KMS-11 (cell line): ENCODE results near the gene AGBL5.

Experiments used
- H2AFZ ChIP-seq: fragments of 200-600 bp; sonication (generic); 2 replicates; pipeline ENCODE4 v1.6.1; 2016; ENCODE audit warnings: antibody characterized with exemption, mixed run types, low read depth
- H3K27ac ChIP-seq: fragments of 200-600 bp; sonication (generic); 2 replicates; pipeline ENCODE4 v1.6.1; 2016; ENCODE audit warnings: mild to moderate bottlenecking, mixed run types
- H3K27me3 ChIP-seq: fragments of 200-600 bp; sonication (generic); 2 replicates; pipeline ENCODE4 v1.6.1; 2017; ENCODE audit warnings: mild to moderate bottlenecking, low read depth, mixed run types, moderate library complexity; ENCODE audit not compliant: insufficient read depth
- H3K36me3 ChIP-seq: fragments of 200-600 bp; sonication (generic); 2 replicates; pipeline ENCODE4 v1.6.1; 2017; ENCODE audit warnings: mild to moderate bottlenecking, mixed run types; ENCODE audit not compliant: insufficient read depth
- H3K4me1 ChIP-seq: fragments of 200-600 bp; sonication (generic); 2 replicates; pipeline ENCODE4 v1.6.1; 2016; ENCODE audit warnings: mild to moderate bottlenecking, low read depth, mixed run types; ENCODE audit not compliant: poor library complexity, severe bottlenecking
- H3K4me2 ChIP-seq: fragments of 200-600 bp; sonication (generic); 2 replicates; pipeline ENCODE4 v1.7.0; 2016; ENCODE audit warnings: mild to moderate bottlenecking, mixed run types
- H3K4me3 ChIP-seq: fragments of 200-600 bp; sonication (generic); IDR thresholded peaks from 2 replicates; pipeline ENCODE4 v1.6.1; 2017; ENCODE audit warnings: low read depth, low read length, mixed read lengths; ENCODE audit not compliant: insufficient read depth
- H3K79me2 ChIP-seq: fragments of 200-600 bp; sonication (generic); 2 replicates; pipeline ENCODE4 v1.6.1; 2016; ENCODE audit warnings: low read depth, mixed run types; ENCODE audit not compliant: insufficient read depth
- H3K9ac ChIP-seq: fragments of 200-600 bp; sonication (generic); 2 replicates; pipeline ENCODE4 v1.6.1; 2016; ENCODE audit warnings: mild to moderate bottlenecking, mixed run types
- H4K20me1 ChIP-seq: fragments of 200-600 bp; sonication (generic); 2 replicates; pipeline ENCODE4 v1.6.1; 2016; ENCODE audit warnings: mild to moderate bottlenecking, mixed run types; ENCODE audit not compliant: insufficient read depth
- TF ChIP-seq, protein P1 (sequence below): fragments of 200-600 bp; sonication (generic); conservative IDR thresholded peaks from 2 replicates; pipeline ENCODE4 v1.6.1; 2017; ENCODE audit warnings: low read depth, mild to moderate bottlenecking, antibody characterized with exemption, low read length, moderate library complexity, mixed read lengths

The AGBL5 gene

GRCh38 chr2:27050281-27050995 lies 1.0 kb upstream of the AGBL5 start:
- Histone ChIP-seq H3K4me3 (no peak overlapping the region), H3K79me2 (no peaks in the 10 kb centered on the region), H4K20me1 (no peaks in the 10 kb centered on the region), H2AFZ (peak overlapping the region; percentile 42), H3K36me3 (no peaks in the 10 kb centered on the region), H3K4me1 (peaks cover 6% of the 10 kb centered on the region), H3K4me2 (peak overlapping the region; percentile 96), H3K27ac (peak overlapping the region; percentile 58), H3K27me3 (no peaks in the 10 kb centered on the region), H3K9ac (peak overlapping the region; percentile 35; the same call in 1 of the 2 replicates)
- TF ChIP-seq, protein P1, sequence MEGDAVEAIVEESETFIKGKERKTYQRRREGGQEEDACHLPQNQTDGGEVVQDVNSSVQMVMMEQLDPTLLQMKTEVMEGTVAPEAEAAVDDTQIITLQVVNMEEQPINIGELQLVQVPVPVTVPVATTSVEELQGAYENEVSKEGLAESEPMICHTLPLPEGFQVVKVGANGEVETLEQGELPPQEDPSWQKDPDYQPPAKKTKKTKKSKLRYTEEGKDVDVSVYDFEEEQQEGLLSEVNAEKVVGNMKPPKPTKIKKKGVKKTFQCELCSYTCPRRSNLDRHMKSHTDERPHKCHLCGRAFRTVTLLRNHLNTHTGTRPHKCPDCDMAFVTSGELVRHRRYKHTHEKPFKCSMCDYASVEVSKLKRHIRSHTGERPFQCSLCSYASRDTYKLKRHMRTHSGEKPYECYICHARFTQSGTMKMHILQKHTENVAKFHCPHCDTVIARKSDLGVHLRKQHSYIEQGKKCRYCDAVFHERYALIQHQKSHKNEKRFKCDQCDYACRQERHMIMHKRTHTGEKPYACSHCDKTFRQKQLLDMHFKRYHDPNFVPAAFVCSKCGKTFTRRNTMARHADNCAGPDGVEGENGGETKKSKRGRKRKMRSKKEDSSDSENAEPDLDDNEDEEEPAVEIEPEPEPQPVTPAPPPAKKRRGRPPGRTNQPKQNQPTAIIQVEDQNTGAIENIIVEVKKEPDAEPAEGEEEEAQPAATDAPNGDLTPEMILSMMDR: no peak

GRCh38 chr2:27051902-27052645 lies 606 bp downstream of the AGBL5 start:
- Histone ChIP-seq H2AFZ (peak overlapping the region; percentile 80; the same call in 1 of the 2 replicates), H3K27me3 (no peaks in the 10 kb centered on the region), H3K4me2 (peak overlapping the region; percentile 87), H3K36me3 (no peaks in the 10 kb centered on the region), H3K27ac (no peak overlapping the region), H3K79me2 (no peaks in the 10 kb centered on the region), H4K20me1 (no peaks in the 10 kb centered on the region), H3K4me3 (peak overlapping the region; percentile 91), H3K4me1 (peaks cover 6% of the 10 kb centered on the region), H3K9ac (peak overlapping the region; percentile 33; the same call in 1 of the 2 replicates)
- TF ChIP-seq, protein P1: no peak

- no peaks in the 10 kb centered on the region for H3K36me3 ChIP-seq
- H3K27ac ChIP-seq: no peak overlapping the region
- no peaks in the 10 kb centered on the region for H4K20me1 ChIP-seq
- no peaks in the 10 kb centered on the region for H3K79me2 ChIP-seq
- H3K4me2 ChIP-seq: no peak overlapping the region
- peaks cover 6% of the 10 kb centered on the region for H3K4me1 ChIP-seq
- no peak overlapping the region for H3K9ac ChIP-seq
- TF ChIP-seq, protein P1: no peak
- no peaks in the 10 kb centered on the region for H3K27me3 ChIP-seq
- H2AFZ ChIP-seq: no peak overlapping the region
- H3K4me3 ChIP-seq: no peak overlapping the region
Measured at GRCh38 chr2:27053321-27053720, 1.9 kb downstream of the AGBL5 start.

DNA sequence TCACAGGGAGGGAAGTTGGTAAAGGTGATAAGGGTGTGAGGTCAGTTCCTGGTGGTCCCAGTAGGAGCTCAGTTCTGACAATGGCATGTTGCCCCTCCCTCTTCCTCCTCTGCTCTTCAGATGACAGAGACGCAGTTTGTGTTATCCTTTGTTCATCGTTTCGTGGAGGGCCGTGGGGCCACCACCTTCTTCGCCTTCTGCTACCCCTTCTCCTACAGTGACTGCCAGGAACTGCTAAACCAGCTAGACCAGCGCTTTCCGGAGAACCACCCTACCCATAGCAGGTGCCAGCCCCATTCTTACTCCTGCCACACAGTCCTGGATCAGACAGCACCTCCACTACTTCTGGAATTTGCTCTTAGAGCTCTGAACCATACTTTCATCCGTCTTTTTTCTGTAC lies 2.3 kb downstream of the AGBL5 start:
- TF ChIP-seq, protein P1: no peak
- no peaks in the 10 kb centered on the region for H3K36me3 ChIP-seq

More for the DNA sequence above, 2.3 kb downstream of the AGBL5 start:
- Histone ChIP-seq H3K27me3 (no peaks in the 10 kb centered on the region), H3K4me2 (no peak overlapping the region), H3K4me3 (no peak overlapping the region), H4K20me1 (no peaks in the 10 kb centered on the region), H3K27ac (no peak overlapping the region), H2AFZ (no peak overlapping the region), H3K9ac (no peak overlapping the region), H3K4me1 (peaks cover 6% of the 10 kb centered on the region), H3K79me2 (no peaks in the 10 kb centered on the region)
